Dermis blood vessel endothelial cell (primary cell): Measurements from ENCODE around the gene MCM3AP. TPM values are rescaled to one million over a fixed set of nuclear protein-coding genes. Genes with fewer than 3 reads are reported as not detected.
"Not testable (repeated sequence)": the region's sequence is repeated elsewhere in the genome, so short reads cannot be mapped to it uniquely, and the experiment has no call there.

Source experiments
- DNase-seq: peaks from one replicate; pipeline ENCODE4 v3.0.0; 2010
- total RNA-seq: library from RNA; depleted of rRNA; stranded (reverse); fragments of >200 nt; gene quantifications from 2 replicates; pipeline ENCODE4 v1.2.3, GENCODE V29; 2014

MCM3AP gene
- total RNA-seq, 1 donor from 2014 or later = 97.7 TPM

DNA sequence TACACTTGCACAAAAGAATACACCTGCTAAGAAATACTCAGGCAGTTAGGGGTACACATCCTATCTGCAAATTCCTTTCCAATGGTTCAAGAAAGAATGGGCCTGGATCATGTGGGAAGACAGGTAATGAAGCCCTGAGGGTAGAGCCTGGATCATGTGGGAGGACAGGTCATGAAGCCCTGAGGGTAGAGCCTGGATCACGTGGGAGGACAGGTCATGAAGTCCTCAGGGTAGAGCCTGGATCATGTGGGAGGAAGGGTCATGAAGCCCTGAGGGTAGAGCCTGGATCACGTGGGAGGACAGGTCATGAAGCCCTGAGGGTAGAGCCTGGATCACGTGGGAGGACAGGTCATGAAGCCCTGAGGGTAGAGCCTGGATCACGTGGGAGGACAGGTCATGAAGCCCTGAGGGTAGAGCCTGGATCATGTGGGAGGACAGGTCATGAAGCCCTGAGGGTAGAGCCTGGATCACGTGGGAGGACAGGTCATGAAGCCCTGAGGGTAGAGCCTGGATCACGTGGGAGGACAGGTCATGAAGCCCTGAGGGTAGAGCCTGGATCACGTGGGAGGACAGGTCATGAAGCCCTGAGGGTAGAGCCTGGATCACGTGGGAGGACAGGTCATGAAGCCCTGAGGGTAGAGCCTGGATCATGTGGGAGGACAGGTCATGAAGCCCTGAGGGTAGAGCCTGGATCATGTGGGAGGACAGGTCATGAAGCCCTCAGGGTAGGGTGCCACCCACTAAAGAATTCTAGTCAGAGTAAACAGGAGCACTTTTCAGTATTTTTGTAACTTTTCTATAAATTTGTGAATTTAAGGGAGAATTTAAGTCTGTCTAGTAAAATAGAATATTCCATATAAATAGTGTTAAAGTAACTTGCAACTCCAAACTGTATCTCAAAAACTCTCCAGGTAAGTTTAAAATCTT lies 84.3 kb downstream of the MCM3AP start:
- not testable (repeated sequence) for DNase-seq

DNA sequence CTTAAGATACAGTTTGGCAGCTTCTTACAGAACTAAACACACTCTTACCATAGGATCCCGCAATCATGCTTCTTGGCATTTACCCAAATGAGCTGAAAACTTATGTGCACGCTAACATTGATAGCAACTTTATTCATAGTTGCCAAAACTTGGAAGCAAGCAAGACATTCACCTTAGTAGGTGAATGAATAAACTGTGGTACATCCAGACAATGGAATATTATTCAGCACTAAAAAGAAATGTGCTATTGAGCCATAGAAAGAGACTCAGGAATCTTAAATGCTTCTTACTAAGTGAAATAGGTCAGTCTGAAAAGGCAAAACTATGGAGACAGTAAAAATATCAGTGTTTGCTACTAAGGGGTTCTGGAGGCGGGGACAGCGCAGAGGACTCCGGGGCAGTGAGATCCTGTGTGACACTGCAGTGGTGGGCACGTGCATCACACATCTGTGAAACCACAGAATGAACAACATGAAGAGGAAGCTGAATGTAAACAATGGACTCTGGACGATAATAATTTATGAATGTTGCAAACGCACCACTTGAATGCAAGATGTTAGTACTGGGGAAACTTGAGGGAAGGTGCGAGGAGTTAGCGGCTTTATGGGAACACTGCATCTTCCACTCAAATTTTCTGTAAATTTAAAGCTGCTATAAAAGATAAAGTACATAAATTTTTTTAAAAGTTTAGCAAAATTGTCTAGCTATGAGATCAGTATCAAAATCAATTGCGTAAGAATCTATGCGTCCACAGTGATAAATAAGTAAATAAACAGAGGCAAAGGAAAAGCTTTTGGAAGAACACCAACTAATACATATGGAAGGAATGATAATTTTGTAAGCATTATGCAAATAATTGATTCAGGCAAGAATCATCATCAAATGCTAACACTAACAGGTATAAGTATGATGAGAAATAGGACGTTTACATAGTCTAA lies 85.7 kb downstream of the MCM3AP start:
- DNase-seq = no peak

GRCh38 chr21:46196733-46197132 lies 88.7 kb downstream of the MCM3AP start:
- DNase-seq = no peak

DNA sequence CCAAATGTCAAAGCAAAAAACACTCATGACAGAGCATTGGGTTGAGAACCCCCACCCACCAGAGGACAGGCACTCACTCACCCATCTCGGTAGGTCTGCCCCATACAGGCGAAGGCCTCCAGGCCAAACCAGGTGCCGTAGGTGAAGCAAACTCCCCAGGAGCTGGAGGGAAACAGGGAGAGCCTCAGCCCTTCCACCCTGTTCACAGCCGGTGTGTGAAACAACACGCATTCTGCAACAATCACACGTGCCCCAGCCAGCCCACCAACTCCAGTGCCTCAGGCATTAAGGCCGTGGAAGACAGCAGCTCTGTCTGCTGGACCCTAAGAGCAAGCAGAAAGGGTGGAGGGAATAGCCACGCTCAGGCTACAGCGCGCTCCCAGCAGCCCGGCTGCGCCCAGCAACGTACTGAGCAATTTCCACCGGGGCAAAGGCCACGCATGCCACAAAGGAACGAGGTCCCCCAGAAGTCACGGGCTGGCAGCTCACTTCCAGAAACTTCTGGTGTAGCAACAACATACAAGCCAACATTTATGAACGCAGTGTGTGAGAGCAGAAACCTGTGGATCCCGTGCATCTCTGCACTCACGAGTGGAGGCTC lies 89.7 kb downstream of the MCM3AP start:
- no peak for DNase-seq

DNA sequence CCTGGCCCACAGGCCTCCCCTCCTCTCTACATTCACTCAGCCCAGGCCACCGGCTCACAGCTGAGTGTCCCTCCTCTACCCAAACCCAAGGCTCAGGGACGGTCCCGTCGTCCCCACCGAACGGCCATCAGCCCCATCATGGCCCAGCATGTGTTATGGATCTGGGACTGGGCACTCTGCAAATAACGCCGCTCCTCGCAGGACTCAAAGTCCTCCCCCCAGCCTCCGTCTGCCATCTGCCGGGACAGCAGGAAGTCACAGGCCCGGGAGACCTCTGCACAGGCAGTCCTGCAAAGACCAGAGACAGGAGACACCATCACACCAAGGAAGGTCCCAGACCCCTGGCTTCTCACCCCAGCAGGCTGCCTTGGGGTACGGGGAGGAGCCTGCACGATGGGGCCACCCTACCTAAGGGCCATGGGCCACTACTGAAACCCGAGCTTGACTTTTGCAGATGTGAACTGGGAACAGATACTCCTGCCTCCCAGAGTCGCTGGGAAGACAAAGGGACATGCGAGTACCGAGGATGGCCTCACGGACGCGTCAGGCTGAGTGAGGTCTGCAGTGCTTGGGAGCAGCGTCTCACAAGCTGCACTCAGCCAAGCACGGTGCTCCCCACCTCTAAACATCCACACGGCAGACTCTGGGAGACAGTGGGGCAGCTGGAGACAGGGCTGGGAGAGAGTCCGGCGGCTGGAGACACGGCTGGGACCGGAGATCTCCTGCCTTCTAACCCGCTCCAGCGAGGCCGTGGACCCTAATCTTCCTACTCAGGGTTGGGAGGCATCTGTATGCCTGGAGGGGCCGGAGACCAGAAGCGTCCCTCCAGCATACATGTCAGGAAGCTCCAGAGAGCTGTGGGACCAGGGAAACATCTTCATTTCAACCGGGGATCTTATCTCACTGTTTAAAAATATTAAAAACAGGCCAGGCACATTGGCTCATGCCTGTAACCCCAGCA lies 90.8 kb downstream of the MCM3AP start:
- no peak for DNase-seq

- no peak for DNase-seq
Observed at GRCh38 chr21:46193829-46194373, 91.5 kb downstream of the MCM3AP start.

- no peak for DNase-seq
Observed at GRCh38 chr21:46191686-46192575, 93.5 kb downstream of the MCM3AP start.

- peak; percentile 74 for DNase-seq
Observed at GRCh38 chr21:46191257-46191685, 94.1 kb downstream of the MCM3AP start.

- DNase-seq = no peak
Observed at GRCh38 chr21:46190491-46191131, 94.8 kb downstream of the MCM3AP start.

- no peak for DNase-seq
Observed at GRCh38 chr21:46189959-46190490, 95.4 kb downstream of the MCM3AP start.

DNA sequence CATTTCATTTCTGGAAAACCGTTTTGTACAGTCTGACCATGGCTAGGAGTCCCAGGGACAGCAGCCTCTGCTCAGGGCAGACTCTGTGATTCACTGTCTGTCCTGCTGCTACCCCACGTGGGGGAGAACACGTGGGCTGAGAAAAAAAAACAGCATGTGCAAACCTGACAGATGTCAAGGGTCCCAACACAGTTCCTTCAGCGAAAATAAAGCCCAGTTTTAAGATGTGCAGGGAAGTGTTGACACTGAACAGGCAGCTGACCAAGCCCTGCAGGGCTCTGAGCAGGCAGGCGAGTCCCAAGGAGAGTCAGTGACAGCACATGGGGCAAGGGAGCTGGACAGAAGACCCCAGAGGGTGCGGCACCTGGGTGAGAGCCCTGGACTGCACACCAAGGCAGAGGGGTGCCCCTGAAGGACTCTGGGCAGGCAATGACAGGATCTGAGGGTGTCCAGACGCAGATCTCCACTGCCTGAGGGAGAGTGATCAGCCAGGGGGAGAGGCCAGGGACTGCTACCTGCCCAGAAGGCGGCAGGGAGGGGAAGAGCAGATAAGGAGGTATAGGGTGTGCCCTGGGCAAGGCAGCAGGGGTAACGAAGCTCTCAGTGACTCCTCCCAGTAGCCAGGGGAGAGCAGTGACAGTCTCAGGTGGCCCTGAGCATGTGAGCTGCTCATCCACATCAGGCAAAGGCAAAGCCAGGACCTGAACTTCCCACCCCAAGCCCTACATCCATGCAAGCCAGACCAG lies 96.0 kb downstream of the MCM3AP start:
- DNase-seq = peak; percentile 59

- peak; percentile 91 for DNase-seq
Observed at GRCh38 chr21:46188226-46189212, 96.9 kb downstream of the MCM3AP start.

- DNase-seq = no peak
Observed at GRCh38 chr21:46187814-46188213, 97.6 kb downstream of the MCM3AP start.

- DNase-seq = no peak
Observed at GRCh38 chr21:46187261-46187660, 98.2 kb downstream of the MCM3AP start.

GRCh38 chr21:46185716-46186115 lies 99.7 kb downstream of the MCM3AP start:
- no peak for DNase-seq
